NCI-H524 (cell line): ENCODE measurements around the gene MUC16.

ENCODE experiments used
- DNase-seq, 2 experiments: peaks; one replicate each; lab custom pipeline; 2025; lab: John Stamatoyannopoulos, UW

Gene MUC16

GRCh38 chr19:9009431-9009830 is 778 bp downstream of the MUC16 start:
- DNase-seq = no peak

- DNase-seq = no peak
Measured at GRCh38 chr19:9008667-9009066, 1.5 kb downstream of the MUC16 start.

GRCh38 chr19:9000933-9001332 is 9.3 kb downstream of the MUC16 start:
- DNase-seq = no peak

- DNase-seq = no peak
Measured at GRCh38 chr19:8988204-8988603, 22.0 kb downstream of the MUC16 start.

GRCh38 chr19:8986296-8986695 is 23.9 kb downstream of the MUC16 start:
- DNase-seq = no peak

GRCh38 chr19:8973501-8974091 is 36.6 kb downstream of the MUC16 start:
- DNase-seq = no peak

GRCh38 chr19:8965887-8966286 is 44.3 kb downstream of the MUC16 start:
- no peak for DNase-seq
